ENCODE measurements around the gene ERICH2. TPM values are rescaled to one million over a fixed set of nuclear protein-coding genes. Genes with fewer than 3 reads are reported as not detected.
"Not testable (repeated sequence)": the region's sequence is repeated elsewhere in the genome, so short reads cannot be mapped to it uniquely, and the experiment has no call there.

Gene ERICH2, protein sequence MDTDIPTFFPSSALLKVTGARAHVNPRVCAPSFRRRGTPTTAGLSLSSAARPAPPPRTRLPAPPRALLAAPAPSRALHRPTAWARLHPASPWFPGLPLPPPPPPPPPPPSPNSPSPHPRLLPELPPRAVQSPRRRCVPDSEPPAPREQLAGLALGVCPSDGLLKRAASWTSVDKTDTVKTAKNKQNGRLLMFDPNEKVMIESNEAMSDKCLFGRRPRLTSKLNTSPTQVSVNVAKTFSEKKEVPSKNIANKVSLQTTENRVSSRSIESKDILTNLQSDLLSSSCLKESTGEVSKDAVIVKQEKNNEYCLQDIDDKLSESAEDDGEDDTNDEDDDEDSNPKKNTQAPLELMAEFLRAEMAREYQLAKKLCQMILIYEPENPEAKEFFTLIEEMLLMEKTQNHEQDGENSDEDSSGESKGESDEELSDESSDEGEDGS
- not detected for total RNA-seq

DNA sequence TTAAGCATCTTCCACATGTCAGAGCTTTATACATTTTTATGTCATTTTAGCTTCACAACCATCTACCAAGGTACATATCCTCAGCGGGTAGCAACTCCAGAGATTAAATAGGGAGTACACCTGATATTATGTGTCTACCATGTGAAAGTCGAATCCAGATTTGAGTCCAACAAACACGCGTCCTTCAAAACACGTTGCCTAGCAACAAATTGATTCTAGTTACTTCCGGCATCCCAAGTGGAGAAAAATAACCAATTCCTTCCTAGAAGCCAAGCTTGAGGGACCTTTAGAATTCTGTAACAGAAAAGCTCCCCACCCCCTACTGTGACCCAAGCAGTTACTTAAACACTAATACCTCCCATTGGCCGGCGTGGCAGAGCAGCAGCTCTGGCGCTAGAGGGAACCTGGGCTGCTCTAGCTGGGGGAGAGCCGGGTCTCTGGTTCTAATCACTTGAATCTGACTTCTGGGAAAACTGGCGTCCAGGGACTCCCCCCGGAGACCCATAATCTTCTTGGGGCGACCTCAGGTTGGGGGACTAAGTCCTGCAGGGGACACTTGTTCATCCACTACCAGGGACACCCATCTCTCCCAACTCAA lies at the start of gene ERICH2:
Gene ERICH2, plus strand, starts transcription at position 371 of the 598 bp plus-strand sequence. CDS start 304 bp downstream, outside the sequence.
- no peak for DNase-seq

DNA sequence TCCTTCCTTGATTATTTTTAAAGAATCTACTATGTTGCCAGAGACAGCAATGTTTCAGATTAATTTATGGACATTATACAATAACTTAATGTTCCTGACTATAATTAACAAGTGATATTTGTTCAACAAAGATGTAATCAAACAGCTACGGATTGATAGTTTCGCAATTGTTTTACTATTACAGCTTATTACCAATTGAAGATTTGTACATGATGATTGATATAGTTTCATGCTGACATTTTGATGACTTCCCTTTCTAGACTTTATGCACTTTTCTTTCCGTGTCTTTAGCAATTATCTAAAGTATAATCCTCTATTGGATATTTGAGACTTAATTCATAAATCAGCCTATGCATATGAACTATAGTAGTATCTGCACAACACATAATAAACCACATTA lies 48.5 kb upstream of the ERICH2 start:
- DNase-seq, result no peak

DNA sequence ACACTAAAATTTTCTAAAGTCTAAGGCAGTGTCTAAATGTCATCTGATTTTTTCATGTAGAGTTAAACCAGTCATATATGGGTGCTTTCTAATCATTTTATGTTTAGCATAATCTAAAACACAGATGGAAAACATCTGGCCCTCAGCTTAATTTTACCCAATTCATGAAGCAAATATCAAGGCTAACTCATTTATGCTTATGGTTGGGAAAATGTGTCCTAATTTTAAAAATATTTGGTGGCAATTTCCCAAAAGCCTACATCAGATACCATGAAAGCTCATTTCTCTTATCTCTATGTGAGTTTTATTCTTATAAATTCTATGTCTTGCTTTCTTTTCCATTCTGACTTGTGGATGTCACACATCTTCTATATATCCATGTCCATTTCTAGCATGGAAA lies 47.9 kb upstream of the ERICH2 start:
- DNase-seq, result no peak

DNA sequence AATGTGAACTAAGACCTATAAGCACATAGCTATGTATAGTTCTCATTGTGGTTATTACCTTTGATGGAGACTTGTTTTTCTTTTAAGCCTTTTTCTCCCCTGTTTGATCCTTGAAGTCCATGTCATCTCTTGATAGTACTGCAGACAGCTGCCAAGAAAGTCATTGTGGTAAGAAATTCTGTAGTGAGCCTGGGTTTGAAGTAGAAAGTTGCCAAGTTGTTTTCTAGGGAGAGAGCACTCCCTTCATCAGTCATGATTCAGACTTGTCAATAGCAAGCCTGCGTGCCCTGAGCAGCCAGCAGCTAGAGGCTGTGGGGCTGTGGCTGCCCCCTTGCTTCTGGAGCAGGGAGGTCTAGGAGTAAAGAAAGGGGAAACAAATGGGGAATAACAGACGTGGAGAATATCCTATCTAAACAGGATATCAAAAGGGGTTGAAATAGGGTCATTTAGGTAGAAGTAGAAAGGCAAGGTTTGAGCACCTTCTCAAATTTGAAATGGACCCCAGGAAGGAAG lies 46.7 kb upstream of the ERICH2 start:
- DNase-seq, result no peak

DNA sequence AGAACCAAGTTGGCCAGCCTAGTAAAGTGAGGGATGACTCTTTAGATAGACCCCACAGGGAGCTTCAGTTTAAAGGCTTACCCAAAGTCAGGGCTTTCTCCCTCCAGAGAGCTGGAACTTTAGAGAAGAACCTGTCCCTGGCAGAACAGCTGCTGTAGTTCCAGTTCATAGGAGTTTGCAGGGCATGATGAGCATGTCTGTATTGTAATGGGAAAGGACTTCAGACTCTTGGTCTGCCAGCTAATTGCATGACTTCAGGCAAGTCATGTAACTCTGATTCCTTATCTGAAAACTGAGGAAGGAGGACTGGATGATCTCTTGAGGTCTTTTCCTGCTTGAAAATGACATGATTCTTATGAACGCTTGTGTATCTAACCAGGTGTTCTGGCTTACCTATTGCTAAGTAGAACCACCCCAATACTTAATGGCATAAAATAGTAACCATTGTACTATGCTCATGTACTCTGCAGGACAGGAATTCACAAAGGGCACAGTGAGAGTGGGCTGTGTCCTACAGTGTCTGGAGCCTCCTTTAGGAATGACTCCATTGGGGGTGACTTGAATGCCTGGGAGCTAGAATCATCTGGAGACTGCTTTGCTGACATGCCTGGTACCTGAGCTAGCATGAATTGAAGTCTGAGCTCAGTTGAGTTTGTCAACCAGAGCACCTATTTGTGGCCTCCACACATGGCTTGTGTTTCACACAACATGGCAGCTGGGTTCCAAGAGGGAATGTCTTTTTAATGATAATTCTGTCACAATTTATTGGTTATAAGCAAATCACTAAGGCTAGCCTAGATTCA lies 36.2 kb upstream of the ERICH2 start:
- no peak for DNase-seq

DNA sequence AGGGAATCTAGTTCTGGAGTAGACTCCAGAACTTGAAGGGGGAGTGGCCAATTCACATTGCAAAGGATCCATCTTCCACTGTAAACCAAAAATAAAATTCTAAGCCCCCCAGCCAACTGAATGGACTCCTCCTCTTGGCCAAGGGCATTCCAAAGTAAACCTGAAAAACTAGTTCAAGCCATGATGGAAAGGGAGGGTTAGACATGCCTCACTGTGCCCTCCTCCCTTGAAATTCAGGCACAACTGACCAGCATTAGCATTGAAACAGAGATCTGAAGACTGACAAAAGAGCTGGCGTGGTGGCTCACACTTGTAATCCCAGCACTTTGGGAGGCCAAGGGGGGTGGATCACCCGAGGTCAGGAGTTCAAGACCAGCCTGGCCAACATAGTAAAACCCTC lies 35.6 kb upstream of the ERICH2 start:
- DNase-seq, result not testable (repeated sequence)

DNA sequence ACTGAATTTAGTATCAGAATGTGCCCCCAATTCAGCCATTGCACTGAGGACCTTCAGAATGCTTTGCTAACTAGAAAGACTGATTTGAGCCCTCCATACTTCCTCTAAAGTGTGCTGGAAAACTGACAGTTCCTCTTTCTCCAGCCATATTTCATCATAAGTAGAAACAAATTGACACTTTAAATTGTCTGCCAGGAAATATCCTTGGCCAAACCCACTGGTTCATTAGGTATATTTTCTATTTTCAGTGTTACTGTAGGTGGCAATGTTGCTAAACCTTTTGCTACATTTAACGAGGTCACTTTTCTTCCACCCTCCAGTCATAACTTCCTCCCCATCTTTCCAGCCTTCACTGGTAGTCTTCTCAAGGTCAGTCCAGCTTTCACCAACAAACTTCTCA lies 33.5 kb upstream of the ERICH2 start:
- no peak for DNase-seq

DNA sequence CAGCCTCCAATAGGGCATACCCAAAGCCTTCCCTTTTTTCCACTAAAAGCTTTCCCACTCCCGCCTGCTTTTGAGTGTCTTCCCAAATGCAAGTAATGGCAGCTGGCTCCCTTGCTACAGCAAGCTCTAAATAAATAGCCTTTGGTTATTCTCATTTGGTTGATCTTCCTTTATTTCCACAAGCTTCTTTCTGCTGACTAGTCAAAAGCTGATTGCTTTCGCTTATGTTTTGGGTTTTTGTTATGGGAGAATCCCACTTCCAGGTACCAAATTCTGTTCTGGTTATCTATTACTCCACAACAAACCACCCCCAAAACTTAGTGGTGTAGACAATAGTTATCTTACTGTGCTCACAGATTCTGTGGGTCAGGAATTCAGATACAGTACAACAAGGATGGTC lies 32.8 kb upstream of the ERICH2 start:
- no peak for DNase-seq

DNA sequence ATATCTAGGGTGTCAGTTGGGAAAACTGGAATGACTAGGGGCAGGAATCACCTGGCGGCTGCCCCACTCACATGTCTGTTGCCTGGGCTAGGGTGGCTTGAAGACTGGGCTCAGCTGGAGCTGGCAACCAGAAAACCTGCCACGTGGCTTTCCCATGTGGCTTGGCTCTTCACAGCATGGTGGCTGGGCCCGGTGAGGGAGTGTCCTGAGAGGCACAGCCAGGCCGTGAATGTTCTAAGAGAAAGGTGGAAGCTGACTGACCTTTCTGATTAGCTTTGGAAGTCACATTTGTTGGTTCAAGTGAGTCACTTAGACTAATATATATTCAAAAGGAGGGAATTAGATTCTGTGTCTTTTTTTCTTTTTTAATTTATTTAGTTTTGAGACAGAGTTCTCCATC lies 32.4 kb upstream of the ERICH2 start:
- DNase-seq, result no peak

DNA sequence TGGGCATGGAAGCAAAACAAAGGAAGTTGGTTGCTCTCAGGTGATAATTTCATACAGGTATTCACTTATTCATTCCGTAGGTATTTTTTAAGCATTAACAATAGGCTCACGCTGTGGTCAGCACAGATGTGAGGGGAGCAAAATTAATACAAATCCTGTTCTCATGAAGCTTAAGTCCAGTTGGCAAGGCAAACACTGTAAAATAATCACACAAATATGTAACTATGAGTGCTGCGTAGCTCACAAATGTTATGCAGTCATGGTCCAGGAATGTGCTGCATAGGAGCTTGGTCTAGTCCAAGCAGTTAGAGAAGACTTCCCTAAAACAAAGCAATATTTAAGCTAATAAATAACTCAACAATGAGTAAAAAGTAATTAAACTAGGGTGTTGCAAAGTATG lies 31.1 kb upstream of the ERICH2 start:
- no peak for DNase-seq

DNA sequence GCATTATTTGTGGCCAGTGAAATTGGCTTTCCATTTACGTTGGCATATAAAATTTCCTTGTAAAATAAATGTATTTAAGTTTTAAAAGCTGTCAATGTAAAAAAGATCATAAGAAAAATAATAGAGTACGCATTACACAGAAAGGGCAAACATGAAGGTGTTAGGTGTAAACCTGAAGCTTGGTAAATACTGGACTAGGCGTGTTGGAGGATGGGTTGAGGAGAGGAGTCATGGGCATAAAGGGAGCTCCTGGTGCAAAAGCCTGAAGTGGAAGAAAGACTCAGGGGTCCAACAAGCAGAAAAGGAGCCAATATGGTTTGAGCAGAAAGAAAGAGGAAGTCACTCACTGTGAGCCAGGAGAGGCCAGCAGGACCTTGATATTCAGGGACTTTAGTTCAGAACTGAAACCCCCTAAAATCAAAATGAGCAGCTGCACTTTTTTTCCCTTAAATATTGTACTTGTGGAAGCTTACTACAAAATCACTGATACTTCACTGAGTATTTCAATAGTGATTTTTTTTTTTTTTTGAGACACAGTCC lies 30.6 kb upstream of the ERICH2 start:
- DNase-seq, result no peak

DNA sequence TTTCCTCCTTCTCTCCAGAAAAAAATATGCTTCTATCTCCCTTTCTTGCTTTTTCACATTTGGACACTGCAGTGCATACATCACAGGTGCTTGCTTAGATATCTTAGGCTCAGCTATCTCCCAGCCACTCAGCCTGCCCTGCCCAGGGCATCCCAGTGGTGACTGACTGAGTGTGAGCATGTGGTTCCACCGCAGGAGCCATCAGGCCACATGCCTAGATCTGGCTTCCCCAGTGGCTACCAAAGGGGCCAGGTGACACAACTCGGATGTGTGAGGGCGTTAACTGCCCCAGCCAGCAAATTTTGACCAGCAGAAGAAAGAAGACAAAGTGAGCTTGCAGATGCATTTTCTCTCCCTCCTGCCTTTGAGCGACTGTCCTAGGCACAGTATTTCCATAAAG lies 29.5 kb upstream of the ERICH2 start:
- DNase-seq, result no peak

DNA sequence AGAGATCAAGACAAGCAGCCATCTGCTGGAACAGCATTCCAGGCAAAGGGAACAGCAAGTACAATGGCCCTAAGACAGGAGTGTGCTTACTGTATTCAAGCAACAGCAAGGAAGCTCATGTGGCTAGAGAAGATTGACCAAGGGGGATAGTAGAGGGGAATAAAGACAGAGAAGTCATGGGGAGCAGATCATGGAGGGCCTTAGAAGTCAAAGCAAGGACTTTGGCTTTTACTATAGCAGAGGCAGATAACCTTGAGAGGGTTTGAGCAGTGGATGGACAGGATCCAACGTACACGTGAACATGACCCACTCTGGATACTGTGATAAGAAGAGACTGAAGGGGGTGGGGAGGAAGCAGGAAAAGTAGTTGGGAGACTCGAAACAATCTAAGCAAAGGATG lies 28.2 kb upstream of the ERICH2 start:
- DNase-seq, result no peak

DNA sequence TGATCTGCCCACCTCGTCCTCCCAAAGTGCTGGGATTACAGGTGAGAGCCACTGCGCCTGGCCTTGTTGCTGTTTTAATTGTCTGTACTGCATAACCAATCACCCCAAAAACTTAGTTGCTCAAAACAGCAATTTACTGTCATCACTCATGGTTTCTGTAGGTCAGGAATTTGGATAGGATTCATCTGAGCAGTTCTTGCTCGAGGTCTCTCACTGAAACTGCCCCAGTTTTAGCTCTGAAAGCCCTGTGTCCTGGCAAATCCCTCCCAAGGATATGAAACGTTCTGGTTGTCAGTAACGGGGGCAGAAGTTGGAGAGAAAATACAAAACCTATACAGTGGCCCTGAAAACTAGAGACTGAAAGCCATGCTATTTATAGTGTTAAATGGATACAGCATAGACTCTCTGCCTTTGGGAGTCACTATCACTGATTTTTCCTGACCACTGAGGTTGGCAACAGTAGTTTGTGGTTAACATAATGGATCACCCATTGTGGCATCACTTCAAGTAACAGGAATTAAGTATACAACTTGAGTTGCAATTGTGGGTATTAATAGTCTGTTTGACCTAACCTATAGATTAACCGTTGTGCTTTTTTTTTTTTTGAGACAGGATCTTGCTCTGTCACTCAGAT lies 27.2 kb upstream of the ERICH2 start:
- no peak for DNase-seq

DNA sequence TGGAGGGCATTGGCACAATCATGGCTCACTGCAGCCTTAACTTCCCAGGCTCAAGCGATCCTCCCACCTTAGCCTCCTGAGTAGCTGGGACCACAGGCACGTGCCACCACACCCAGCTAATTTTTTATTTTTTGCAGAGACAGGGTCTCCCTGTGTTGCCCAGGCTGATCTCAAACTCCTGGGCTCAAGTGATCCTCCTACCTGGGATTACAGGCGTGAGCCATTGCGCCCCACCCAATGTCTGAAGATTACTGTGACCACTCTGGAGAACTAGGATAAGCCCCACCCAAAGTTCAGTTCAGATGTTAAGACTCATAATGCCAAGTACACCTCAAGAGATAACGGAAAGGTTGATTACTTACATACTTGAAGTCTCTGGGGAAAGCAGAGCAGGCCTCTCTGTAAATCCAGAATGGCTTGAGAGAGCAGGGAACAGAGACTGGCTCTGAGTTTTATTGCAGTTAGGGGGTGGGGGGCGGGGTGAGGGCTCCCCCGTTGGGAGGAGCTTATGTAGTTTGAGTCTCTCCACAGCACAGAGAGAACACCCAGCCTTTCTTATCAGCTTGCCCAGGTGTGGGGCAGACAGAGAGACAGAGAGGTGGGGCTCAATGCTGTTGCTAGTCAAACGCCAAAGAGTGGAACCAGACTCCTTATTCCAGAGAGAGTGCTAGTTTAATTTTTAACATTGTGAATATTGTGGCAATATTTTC lies 26.5 kb upstream of the ERICH2 start:
- DNase-seq, result no peak

DNA sequence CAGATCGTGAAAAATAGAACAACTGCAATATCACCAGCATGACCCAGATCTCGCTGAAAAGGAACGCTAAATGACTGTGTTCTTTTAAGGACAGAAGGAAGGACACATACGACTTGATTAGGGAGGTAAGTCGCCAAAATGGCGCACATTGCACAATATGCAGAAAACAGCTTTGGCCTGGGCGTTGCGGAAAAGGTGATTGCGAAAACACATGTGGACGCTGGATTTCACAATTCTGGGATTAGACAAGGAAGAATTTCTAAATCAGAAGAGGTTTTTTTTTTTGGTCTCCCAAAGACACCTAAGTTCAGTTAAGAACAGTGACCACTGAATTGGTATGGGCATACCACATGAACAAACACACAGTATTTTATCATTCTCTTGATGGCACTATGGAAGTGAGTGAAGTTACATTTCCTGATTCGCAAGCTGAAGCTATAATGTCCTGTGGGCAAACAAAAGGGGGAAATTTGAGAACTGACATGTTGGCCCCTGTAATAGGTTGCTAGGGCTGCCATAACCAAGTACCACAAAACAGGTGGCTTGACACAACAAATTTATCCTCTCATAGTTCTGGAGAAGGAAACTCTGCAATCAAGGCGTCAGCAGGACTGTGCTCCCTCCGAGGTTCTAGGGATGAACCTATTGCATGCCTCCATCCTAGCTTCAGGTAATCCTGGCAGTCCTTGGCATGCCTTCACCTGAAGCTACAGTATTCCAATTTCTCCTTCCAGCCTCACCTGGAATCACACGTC lies 25.8 kb upstream of the ERICH2 start:
- DNase-seq, result no peak

DNA sequence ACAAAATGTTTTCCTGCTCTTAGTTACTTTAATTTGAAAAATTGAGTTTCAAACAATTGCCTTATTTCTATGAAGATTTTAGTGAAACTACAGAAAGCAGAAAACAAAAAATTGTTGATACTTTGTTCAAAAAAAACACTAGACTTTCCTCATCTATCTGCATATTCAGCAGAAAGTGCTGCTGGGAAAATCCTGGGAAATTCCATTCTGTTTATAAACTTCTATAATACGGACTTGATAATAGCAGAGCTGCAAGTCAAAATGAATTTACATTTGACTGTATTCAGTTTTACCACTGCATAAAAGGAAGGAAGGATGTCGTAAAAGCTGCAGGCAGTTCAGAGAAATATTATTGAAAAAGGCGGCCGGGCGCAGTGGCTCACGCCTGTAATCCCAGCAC lies 24.9 kb upstream of the ERICH2 start:
- DNase-seq, result no peak

DNA sequence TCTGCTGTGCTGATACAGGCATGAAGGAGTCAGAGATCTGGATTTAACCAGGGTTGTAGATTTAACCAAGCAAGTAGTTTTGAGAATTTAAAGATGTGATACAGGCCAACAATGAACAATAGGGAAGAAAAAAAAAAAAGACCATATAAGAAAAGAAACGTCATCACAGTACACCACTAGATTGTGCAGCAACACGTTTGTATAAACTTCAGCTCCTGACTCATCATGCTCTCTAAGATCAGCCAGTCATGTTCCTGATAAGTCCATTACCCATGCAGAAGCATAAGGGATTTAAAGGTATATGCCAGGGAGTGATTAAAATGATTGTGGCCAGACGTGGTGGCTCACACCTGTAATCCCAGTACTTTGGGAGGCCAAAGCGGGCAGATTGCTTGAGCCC lies 22.3 kb upstream of the ERICH2 start:
- no peak for DNase-seq

DNA sequence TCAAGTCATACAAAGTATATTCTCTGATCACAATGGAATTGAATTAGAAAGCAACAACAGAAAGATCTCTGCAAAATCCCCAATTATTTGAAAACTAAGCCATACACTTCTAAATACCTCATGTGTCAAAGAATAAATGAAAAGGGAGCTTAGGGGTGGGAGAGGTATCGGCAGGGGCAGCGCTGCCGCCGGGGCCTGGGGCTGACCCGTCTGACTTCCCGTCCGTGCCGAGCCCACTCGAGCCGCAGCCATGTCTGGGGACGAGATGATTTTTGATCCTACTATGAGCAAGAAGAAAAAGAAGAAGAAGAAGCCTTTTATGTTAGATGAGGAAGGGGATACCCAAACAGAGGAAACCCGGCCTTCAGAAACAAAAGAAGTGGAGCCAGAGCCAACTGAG lies 18.6 kb upstream of the ERICH2 start:
- DNase-seq, result not testable (repeated sequence)

DNA sequence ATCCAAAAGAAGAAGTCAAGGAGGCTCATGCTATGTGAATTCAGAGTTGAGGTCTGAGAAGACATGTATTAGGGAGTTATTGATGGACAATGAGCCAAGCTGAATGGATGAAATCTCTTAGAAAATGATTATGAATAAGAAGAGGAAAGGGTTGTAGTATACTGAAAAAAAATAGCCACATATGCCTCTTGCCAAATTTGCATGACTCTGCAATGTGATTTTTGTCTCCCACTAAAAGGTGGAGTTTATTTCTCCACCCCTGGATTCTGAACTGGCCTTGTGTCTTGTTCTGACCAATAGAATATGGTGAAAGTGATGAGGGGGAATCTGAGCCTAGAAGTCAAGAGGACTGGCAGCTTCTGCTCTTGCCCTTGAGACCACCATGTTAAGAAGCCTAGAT lies 8.6 kb upstream of the ERICH2 start:
- DNase-seq, result no peak

DNA sequence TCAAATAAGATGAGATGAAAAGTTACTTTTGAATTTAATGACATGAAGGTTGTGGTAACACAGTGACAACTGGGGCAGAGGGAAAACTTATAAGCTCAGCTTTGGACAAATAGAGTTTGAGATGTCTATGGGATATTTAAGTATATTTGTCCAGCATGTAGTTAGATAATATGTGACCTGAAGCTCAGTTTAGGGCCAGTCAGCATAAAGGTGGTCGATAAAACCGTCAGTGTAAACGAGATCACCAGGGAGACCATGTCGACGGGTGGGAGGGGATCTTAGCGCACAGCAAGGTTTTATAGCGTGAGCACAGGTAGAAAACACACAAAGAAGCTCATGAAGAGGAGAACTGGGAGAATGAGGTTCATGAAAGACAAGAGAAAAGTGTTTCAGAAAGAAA lies 7.4 kb upstream of the ERICH2 start:
- no peak for DNase-seq

Measured in effector CD4-positive, alpha-beta T cell (primary cell).